Cardiac muscle cell (in vitro differentiated cells and primary cell): ENCODE results near the gene RXRB. TPM values are rescaled to one million over a fixed set of nuclear protein-coding genes. Genes with fewer than 3 reads are reported as not detected.

ENCODE experiments used
- DNase-seq, 2 donors: peaks; one replicate each; pipeline versions ENCODE4 v3.0.0 to v3.0.0-alpha.2; 2010 to 2017; ENCODE audit warnings: low read depth in 1 of 2, low spot score in 1 of 2
- H3K27ac ChIP-seq: fragments of 200-600 bp; sonication (generic); 2 replicates; pipeline ENCODE4 v1.5.1; 2016
- H3K27me3 ChIP-seq: fragments of 200-600 bp; sonication (generic); 2 replicates; pipeline ENCODE4 v1.6.0; 2016; ENCODE audit warnings: control low read depth
- H3K36me3 ChIP-seq: fragments of 200-600 bp; sonication (generic); 2 replicates; pipeline ENCODE4 v1.5.1; 2016; ENCODE audit warnings: control low read depth
- H3K4me1 ChIP-seq: fragments of 200-600 bp; sonication (generic); 2 replicates; pipeline ENCODE4 v1.8.1; 2017; ENCODE audit warnings: low read depth, mild to moderate bottlenecking, mixed run types
- H3K4me3 ChIP-seq: fragments of 200-600 bp; sonication (generic); 2 replicates; pipeline ENCODE4 v1.5.1; 2016; ENCODE audit warnings: mild to moderate bottlenecking
- H3K9me3 ChIP-seq: fragments of 200-600 bp; sonication (generic); 2 replicates; pipeline ENCODE4 v1.5.1; 2017; ENCODE audit warnings: low read depth, mild to moderate bottlenecking, control low read depth
- CTCF ChIP-seq: IDR thresholded peaks from 2 replicates; pipeline ENCODE4 v1.5.1; 2012; ENCODE audit warnings: low read depth, mild to moderate bottlenecking, low read length
- polyA plus RNA-seq: library from polyadenylated mRNA; unstranded; fragments of >200 nt; fragmentation: Nextera tagmentation; extraction: Ambion mirVana; gene quantifications from 2 replicates; pipeline ENCODE4 v1.2.1, GENCODE V29; 2016
- total RNA-seq: library from RNA; depleted of rRNA; stranded (reverse); fragments of >200 nt; gene quantifications from 2 replicates; pipeline ENCODE4 v1.2.3, GENCODE V29; 2016

The RXRB gene
- total and polyA plus RNA-seq, 2 experiments from 2014 or later, result 37.8 to 46.7 TPM

GRCh38 chr6:33178755-33179475 lies 21.6 kb downstream of the RXRB start:
- H3K4me1 ChIP-seq, result no peaks in the 10 kb centered on the region
- DNase-seq, result no peak
- no peaks in the 10 kb centered on the region for H3K27me3 ChIP-seq

GRCh38 chr6:33177552-33178446 lies 22.7 kb downstream of the RXRB start:
- H3K9me3 ChIP-seq, result no peaks in the 10 kb centered on the region
- no peaks in the 10 kb centered on the region for H3K36me3 ChIP-seq
- TF ChIP-seq CTCF, result no peak
- H3K27me3 ChIP-seq, result no peaks in the 10 kb centered on the region
- no peak for DNase-seq
- no peaks in the 10 kb centered on the region for H3K4me1 ChIP-seq
- H3K4me3 ChIP-seq, result no peak overlapping the region
- no peak overlapping the region for H3K27ac ChIP-seq

More at GRCh38 chr6:33178755-33179475, 21.6 kb downstream of the RXRB start:
- no peak for TF ChIP-seq CTCF
- Histone ChIP-seq H3K9me3 (no peaks in the 10 kb centered on the region), H3K36me3 (no peaks in the 10 kb centered on the region), H3K27ac (no peak overlapping the region), H3K4me3 (no peak overlapping the region)

- Histone ChIP-seq H3K9me3 (no peaks in the 10 kb centered on the region), H3K4me3 (no peak overlapping the region)
- DNase-seq, result no peak
These were observed 23.6 kb downstream of the RXRB start for GRCh38 chr6:33176906-33177305.

GRCh38 chr6:33175436-33176069 lies 24.9 kb downstream of the RXRB start:
- H3K4me1 ChIP-seq, result no peaks in the 10 kb centered on the region
- H3K27me3 ChIP-seq, result no peaks in the 10 kb centered on the region
- H3K36me3 ChIP-seq, result no peaks in the 10 kb centered on the region
- no peaks in the 10 kb centered on the region for H3K9me3 ChIP-seq
- H3K27ac ChIP-seq, result no peak overlapping the region
- DNase-seq, result no peak
- H3K4me3 ChIP-seq, result no peak overlapping the region
- no peak for TF ChIP-seq CTCF

More at GRCh38 chr6:33176906-33177305, 23.6 kb downstream of the RXRB start:
- H3K4me1 ChIP-seq, result no peaks in the 10 kb centered on the region
- no peaks in the 10 kb centered on the region for H3K27me3 ChIP-seq
- no peaks in the 10 kb centered on the region for H3K36me3 ChIP-seq
- H3K27ac ChIP-seq, result no peak overlapping the region
- no peak for TF ChIP-seq CTCF

GRCh38 chr6:33174784-33175183 lies 25.7 kb downstream of the RXRB start:
- no peak overlapping the region for H3K27ac ChIP-seq
- H3K4me1 ChIP-seq, result no peaks in the 10 kb centered on the region
- no peaks in the 10 kb centered on the region for H3K9me3 ChIP-seq
- peaks cover under 1% of the 10 kb centered on the region for H3K36me3 ChIP-seq
- DNase-seq, result no peak
- no peaks in the 10 kb centered on the region for H3K27me3 ChIP-seq
- no peak for TF ChIP-seq CTCF
- no peak overlapping the region for H3K4me3 ChIP-seq
